Measurements from ENCODE around the gene DHX8.
"Not testable (repeated sequence)": the region's sequence is repeated elsewhere in the genome, so short reads cannot be mapped to it uniquely, and the experiment has no call there.

Gene DHX8

GRCh38 chr17:43483674-43484551 lies at the start of gene DHX8:
DHX8 (plus strand) TSS chr17:43483975; CDS start chr17:43484038, 63 bp downstream.
- peak; percentile 93 to 96 (median 96) for DNase-seq (ENCODE audit: low read depth in 4 of 4, low spot score in 1 of 4)

DNA sequence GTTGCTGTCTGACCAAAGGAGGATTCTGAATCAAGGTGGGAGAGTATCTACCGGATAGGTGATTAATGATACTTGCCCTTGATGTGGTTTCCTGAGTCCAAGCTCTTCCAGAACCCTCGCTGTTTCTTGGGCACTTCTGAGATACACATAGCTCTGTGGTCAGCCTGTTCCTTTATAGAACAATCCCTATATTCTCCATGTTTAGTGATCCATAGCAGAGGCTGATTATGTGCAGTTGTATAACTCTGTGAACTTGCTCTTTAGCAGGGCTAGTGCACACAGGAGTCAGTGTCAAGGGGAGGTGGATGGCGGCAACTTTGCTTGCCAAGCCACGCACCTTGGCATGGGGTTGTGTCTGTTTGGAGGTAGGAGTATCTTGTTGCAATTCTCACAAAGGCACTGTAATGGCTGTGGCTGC lies 48.9 kb upstream of the DHX8 start:
- DNase-seq (ENCODE audit: low read depth in 4 of 4, low spot score in 1 of 4): no peak

DNA sequence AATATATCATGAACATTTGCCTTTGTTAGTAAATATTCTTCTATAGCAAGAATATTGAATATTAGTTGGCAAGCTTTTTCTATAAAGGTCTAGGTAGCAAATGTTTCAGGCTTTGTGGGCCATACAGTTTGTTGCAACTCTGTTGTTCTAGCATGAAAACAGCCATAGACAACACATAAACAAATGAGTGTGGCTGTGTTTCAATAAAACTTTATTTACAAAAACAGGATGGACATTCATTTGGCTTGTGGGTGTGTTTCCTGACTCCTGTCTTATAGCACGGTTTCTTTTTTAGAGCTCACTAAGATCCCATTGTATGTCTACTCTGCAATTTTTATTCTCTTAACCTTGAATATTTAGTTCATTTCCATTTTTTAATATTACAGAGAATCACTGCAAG lies 46.0 kb upstream of the DHX8 start:
- DNase-seq (ENCODE audit: low read depth in 4 of 4, low spot score in 1 of 4): no peak

DNA sequence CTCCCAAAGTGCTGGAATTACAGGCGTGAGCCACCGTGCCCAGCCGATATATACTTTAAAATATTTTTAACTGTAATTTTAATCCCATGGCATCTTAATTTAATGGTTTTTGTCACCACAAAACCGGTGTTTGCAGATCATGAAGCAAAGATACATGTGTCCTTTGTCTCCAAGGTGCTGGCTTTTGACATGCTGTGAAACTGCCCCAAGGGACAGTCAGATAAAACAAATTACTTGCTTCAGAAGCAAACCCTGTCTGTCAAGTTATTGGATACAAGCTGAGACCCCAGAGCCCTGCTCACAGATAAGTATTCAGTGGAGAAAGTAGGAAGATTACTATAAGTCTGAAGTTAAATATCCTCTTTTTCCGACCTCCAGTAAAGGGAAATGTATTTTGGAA lies 45.1 kb upstream of the DHX8 start:
- DNase-seq (ENCODE audit: low read depth in 4 of 4, low spot score in 1 of 4): no peak

DNA sequence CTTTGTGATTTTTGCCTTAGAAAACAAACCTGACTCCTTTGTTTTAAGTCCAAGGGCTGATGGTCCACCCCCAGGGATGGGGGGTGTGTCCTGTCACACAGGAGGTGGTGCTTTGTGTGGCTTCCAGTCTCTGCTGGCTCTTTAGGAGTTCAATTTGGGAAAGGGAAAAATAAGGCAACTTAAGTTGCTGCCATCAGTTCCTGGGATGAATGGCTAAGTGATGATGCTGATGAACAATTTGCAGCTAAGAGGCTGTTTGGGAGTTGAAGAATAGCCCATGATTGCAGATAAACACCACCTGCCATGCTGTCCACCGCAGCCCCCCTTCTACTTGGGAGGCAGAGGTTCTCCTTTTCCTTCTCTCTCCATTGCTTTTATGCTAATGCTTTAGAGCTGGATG lies 44.7 kb upstream of the DHX8 start:
- DNase-seq (ENCODE audit: low read depth in 4 of 4, low spot score in 1 of 4): no peak

DNA sequence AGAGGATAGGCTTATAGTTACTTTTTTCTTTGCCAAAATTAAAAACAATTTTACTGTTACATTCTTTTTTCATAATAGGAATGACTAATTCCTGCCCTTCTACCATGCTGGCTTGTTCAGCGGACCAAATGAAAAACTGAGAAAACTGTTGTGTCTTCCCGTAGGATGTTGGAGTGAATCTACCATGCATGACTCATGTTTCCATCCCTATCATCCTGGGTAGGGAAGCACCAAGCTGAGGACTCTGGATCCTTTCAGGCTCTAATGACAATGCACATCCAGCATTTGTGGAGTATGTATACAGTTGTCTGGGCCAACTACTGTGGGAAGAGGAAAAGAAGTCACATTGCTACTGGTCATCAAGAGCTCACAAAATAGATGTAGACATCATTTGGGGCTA lies 41.1 kb upstream of the DHX8 start:
- no peak for DNase-seq (ENCODE audit: low read depth in 4 of 4, low spot score in 1 of 4)

DNA sequence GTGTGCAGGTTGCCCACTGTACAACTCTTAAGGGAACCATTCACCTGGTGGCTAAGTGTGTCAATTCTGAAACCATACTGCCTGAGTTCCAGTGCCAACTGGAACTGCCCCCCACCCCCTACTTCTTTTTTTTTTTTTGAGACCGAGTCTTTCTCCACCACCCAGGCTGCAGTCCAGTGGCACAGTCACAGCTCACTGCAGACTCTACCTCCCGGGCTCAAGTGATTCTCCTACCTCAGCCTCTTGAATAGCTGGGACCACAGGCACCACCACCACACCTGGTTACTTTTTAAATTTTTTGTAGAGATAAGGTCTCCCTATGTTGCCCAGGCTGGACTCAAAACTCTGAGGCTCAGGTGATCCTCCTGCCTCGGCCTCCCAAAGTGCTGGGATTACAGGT lies 40.4 kb upstream of the DHX8 start:
- DNase-seq (ENCODE audit: low read depth in 4 of 4, low spot score in 1 of 4): no peak

DNA sequence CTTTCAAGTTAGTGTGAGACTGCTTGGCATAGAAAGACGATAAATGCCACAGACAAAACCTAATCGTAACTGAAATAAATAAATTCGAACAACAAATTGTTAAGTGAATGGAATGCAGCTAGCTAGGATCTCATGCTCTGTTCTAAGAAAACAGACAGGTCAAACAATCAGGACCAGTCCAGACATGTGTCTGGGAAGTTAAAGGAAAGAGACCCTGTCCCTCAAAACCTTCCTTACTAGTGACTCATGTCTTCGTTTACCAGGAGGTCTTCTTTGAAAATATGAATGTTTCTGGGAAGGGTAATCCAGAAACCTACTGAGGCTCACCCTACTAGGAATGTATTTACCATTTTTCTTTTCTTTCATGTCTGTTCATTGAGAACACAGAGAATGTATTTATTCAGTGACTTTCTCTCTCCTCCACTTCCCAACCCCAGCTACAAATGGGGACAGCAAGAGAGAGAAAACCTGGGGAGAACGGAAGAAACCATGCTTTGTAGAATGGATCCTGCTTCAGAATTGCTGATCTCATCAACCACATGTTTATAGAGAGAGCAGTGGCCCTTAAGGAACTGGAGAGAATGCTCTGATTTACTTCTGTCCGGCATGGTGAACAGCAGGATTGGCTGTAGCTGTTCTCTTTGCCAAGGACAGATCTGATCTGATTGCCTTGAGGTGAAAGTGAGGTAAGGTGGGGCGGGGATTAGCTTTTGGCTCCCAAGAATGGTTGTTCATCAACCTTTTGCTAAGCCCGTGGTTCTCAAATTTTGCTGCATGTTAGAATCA lies 39.4 kb upstream of the DHX8 start:
- DNase-seq (ENCODE audit: low read depth in 4 of 4, low spot score in 1 of 4): no peak

DNA sequence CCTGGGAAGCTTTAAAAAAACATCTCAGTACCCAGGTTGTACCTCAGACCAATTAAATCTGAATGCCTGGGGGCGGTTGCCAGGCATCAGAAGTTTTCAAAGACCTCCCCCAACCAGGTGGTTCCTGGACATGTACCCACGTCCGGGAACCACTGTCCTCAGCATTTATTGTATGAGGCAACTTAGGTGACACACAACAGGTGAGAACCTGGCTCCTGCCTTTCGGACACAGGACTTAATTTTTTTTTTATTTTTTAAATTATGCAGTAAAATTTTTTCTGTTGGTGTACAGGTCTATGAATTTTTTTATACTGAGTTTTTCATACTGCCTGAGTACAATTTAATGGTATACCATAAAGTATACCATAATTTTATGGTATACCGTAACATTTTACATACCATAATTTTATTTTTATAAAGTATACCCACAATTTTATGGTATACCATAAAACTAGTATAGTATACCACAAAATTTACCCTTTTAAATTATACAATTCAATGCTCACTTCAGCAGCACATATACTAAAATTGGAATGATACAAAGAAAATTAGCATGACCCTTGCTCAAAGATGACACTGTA lies 38.7 kb upstream of the DHX8 start:
- DNase-seq (ENCODE audit: low read depth in 4 of 4, low spot score in 1 of 4): no peak

DNA sequence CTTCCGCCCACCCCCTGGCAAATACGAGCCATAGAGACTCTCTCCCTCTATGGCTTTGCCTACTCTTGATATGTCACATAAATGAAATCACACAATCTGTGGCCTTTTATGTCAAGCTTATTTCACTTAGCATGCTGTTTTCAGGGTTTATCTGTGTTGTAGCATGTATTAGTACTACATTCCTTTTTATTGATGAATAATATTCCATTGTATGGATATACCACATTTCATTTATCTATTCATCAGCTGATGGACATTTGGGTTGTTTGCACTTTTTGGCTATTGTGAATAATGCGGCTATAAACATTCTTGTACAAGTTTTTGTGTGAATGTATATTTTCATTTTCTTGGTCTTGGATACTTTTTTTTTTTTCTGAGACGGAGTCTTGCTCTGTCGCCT lies 37.0 kb upstream of the DHX8 start:
- no peak for DNase-seq (ENCODE audit: low read depth in 4 of 4, low spot score in 1 of 4)

DNA sequence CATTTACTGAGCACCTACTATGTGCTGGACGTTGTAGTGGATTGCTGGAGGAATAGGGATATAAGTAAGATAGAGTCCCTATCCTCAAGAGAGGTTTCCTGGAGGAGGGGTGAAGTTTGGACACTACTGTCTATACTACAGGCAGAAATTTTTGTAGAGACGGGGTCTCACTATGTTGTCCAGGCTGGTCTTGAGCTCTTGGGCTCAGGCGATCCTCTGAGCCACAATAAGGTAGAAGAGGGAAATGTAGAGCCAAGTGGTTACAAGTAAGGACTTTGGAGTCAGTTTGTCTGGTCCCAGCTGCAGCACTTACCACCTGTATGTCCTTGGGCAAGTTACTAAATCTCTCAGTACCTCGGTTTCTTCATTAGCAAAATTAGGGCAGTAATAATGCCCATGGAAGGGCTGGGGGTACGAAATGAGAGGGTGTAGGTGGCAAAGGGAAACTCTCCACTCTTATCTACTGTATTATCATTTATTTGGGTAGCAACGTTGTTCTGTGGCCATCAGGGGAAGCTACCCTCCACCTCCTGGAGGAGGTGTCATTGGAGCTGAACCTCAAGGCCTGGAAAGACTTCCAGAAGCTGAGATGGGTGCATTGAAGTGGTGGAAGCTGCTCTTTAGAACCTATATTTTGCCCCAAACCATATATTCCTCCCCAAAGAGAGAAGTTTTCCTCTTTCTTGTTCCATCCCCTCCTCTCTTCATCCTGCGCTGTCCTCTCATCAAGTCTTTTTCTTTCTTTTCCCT lies 34.9 kb upstream of the DHX8 start:
- DNase-seq (ENCODE audit: low read depth in 4 of 4, low spot score in 1 of 4): no peak

DNA sequence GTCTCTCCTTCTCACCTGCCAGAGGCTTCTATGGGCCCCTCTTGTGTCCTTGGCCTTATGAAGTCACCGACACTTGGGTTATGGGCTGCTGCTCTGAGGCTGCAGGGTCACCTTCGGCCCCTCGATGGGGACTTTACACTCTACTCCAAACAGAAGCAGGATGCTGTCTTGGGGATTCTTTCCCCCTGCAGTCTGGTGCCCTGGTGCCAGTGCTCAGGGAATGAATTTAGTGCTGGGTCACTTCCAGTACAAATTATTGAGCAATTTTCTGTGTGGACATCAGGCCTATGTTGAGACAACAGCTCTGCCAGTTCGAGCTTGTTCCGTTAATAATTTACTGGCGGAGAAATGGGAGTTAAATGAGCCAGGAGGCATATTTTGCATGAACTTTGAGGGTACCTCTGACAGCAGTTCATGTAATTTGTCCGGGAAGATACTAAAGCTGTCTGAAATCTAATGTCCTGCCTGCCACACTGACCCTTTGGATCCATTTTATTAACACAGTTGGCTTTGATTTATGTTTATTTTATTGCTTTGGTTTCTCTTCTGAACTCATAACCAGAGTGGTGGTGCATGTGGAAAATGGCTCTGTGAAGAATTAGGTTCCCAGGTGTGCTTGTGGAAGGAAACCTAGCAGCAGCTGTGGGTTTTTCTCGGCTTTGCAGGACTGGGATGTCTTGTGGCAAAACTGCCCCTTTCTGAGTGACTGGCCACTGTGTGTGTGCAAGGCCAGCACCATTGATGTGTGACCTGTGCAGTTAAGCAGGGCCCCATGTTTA lies 34.1 kb upstream of the DHX8 start:
- no peak for DNase-seq (ENCODE audit: low read depth in 4 of 4, low spot score in 1 of 4)

- DNase-seq (ENCODE audit: low read depth in 4 of 4, low spot score in 1 of 4): not testable (repeated sequence)
Measured at GRCh38 chr17:43450791-43451190, 33.0 kb upstream of the DHX8 start.

GRCh38 chr17:43451741-43452140 lies 32.0 kb upstream of the DHX8 start:
- DNase-seq (ENCODE audit: low read depth in 4 of 4, low spot score in 1 of 4): not testable (repeated sequence)

DNA sequence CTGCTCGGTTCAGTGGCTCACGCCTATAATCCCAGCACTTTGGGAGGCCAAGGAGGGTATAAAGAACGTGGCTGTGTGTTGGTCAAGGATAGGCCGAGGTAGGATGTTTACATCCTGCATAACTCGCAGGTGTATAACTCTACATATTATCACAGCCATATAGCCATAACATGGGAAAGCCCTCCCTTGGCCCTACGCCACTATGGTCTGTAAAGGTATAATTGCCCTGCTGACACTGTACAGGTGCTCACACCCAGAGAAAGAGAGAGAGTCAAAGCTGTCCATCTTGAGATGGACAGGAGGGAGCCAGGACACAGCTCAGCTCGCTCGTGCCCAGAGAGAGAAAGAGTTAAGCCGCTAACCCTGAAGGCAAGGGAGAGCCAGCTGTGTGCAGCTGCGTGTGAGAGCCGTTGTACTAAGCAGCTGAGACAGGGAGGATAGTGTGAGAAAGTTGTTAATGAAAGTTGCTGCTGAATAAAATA lies 30.4 kb upstream of the DHX8 start:
- no peak for DNase-seq (ENCODE audit: low read depth in 4 of 4, low spot score in 1 of 4)

GRCh38 chr17:43454868-43455267 lies 28.9 kb upstream of the DHX8 start:
- no peak for DNase-seq (ENCODE audit: low read depth in 4 of 4, low spot score in 1 of 4)

DNA sequence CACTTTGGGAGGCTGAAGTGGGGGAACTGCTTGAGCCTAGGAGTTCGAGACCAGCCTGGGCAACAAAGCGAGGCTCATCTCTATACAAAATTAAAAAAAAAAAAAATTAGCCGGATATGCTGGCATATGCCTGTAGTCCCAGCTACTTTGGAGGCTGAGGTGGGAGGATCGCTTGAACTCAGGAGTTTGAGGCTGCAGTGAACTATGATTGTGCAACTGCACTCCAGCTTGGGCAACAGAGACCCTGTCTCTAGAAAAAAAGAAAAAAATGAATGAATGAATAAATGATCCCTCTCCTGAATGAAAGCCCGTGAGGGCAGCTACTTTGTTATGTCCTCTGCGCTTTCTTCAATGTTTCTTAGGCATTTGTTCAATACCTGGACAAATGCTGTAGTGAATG lies 27.7 kb upstream of the DHX8 start:
- DNase-seq (ENCODE audit: low read depth in 4 of 4, low spot score in 1 of 4): no peak

GRCh38 chr17:43456661-43457361 lies 27.0 kb upstream of the DHX8 start:
- DNase-seq (ENCODE audit: low read depth in 4 of 4, low spot score in 1 of 4): no peak

- DNase-seq (ENCODE audit: low read depth in 4 of 4, low spot score in 1 of 4): no peak
Measured at GRCh38 chr17:43457362-43457692, 26.4 kb upstream of the DHX8 start.

DNA sequence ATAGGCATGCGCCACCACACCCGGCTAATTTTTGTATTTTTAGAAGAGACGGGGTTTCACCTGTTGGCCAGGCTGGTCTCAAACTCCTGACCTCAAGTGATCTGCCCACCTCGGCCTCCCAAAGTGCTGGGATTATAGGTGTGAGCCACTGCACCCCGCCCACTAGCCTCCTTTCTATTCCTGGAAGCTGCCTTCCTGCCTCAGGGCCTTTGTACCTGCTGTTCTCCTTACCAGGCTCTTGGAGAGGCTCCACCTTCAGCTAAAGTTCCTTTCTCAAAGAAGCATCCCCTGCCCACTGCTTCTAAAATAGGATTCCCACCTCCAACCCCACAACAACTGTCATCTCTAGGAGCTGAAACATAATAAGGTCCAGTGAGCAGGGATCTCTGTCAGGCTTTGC lies 23.9 kb upstream of the DHX8 start:
- DNase-seq (ENCODE audit: low read depth in 4 of 4, low spot score in 1 of 4): not testable (repeated sequence)

Measured in stimulated activated CD4-positive, alpha-beta T cell treated with anti-CD3 and anti-CD28 coated beads, Interleukin-1b, Interleukin-23, amount 100 ng/mL, for 24 hours (primary cell).